GM12892 (cell line): ENCODE data around the gene CIAO2A.
"Not testable (repeated sequence)": the region's sequence is repeated elsewhere in the genome, so short reads cannot be mapped to it uniquely, and the experiment has no call there.

Experiments
- POLR2A ChIP-seq: IDR thresholded peaks from 2 replicates; pipeline ENCODE4 v1.6.1; 2011; ENCODE audit warnings: low read depth, low read length, control low read depth
- POLR2AphosphoS5 ChIP-seq: IDR thresholded peaks from 2 replicates; pipeline ENCODE4 v1.6.1; 2011; ENCODE audit warnings: low read depth, low read length, control low read depth
- TAF1 ChIP-seq: IDR thresholded peaks from 2 replicates; pipeline ENCODE4 v1.6.1; 2011; ENCODE audit warnings: low read depth, mild to moderate bottlenecking, control low read depth, low read length, borderline replicate concordance

GRCh38 chr15:64110108-64110701 lies 16.6 kb upstream of the CIAO2A start:
- not testable (repeated sequence) for TF ChIP-seq POLR2AphosphoS5, POLR2A, TAF1
